RWPE1 (cell line): ENCODE results near the gene SEPTIN8.

Source experiments
- CTCF ChIA-PET: fragments of 350-600 bp; sonication (Branson Sonifier 250); formaldehyde crosslinking; extraction: SDS; loops from one replicate; lab custom pipeline; 2021; lab: Yijun Ruan, JAX
- POLR2A ChIA-PET: fragments of 400-600 bp; formaldehyde crosslinking; extraction: SDS; loops from one replicate; lab custom pipeline; 2020; ENCODE audit warnings: antibody characterized with exemption; ENCODE audit not compliant: low non-redundant PET; lab: Yijun Ruan, JAX
- DNase-seq: peaks from one replicate; pipeline ENCODE4 v3.0.0; 2012; ENCODE audit warnings: low spot score
- H3K27ac ChIP-seq: fragments of 450-650 bp; 2 replicates; pipeline ENCODE4 v1.5.1; 2017
- TF ChIP-seq, protein P1 (sequence below): fragments of 450-650 bp; conservative IDR thresholded peaks from 2 replicates; pipeline ENCODE4 v1.5.1; 2017; ENCODE audit warnings: low read depth, mild to moderate bottlenecking

The SEPTIN8 gene

DNA sequence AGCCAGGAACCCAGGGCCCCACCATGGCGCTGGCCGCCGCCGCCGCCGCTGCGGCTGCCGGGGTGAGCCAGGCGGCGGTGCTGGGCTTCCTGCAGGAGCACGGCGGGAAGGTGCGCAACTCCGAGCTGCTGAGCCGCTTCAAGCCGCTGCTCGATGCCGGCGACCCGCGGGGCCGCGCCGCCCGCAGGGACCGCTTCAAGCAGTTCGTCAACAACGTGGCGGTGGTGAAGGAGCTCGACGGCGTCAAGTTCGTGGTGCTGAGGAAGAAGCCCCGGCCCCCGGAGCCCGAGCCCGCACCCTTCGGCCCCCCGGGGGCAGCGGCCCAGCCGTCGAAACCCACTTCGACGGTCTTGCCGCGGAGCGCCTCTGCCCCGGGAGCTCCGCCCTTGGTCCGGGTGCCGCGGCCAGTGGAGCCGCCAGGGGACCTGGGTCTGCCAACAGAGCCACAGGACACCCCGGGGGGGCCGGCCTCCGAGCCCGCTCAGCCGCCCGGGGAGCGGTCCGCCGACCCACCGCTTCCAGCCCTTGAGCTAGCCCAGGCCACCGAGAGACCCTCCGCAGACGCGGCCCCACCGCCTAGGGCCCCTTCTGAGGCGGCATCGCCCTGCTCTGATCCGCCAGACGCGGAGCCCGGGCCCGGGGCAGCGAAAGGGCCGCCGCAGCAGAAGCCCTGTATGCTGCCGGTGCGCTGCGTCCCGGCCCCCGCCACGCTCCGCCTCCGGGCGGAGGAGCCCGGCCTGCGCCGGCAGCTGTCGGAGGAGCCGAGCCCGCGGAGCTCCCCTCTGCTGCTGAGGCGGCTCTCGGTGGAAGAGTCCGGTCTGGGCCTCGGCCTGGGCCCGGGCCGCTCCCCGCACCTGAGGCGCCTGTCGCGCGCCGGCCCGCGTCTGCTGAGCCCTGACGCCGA is 36.8 kb upstream of the SEPTIN8 start:
- DNase-seq, result peak; percentile 58
- TF ChIP-seq, protein P1, sequence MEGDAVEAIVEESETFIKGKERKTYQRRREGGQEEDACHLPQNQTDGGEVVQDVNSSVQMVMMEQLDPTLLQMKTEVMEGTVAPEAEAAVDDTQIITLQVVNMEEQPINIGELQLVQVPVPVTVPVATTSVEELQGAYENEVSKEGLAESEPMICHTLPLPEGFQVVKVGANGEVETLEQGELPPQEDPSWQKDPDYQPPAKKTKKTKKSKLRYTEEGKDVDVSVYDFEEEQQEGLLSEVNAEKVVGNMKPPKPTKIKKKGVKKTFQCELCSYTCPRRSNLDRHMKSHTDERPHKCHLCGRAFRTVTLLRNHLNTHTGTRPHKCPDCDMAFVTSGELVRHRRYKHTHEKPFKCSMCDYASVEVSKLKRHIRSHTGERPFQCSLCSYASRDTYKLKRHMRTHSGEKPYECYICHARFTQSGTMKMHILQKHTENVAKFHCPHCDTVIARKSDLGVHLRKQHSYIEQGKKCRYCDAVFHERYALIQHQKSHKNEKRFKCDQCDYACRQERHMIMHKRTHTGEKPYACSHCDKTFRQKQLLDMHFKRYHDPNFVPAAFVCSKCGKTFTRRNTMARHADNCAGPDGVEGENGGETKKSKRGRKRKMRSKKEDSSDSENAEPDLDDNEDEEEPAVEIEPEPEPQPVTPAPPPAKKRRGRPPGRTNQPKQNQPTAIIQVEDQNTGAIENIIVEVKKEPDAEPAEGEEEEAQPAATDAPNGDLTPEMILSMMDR, result no peak
- no peak overlapping the region for H3K27ac ChIP-seq
- POLR2A ChIA-PET, result no interaction called here
- CTCF ChIA-PET, result interaction anchor here (0.5 to 1.4 kb wide), 8 partner anchors 12 to 428 kb away, joined by 3 to 5 read pairs (median 3); partner anchors contain the start of gene SHROOM1

DNA sequence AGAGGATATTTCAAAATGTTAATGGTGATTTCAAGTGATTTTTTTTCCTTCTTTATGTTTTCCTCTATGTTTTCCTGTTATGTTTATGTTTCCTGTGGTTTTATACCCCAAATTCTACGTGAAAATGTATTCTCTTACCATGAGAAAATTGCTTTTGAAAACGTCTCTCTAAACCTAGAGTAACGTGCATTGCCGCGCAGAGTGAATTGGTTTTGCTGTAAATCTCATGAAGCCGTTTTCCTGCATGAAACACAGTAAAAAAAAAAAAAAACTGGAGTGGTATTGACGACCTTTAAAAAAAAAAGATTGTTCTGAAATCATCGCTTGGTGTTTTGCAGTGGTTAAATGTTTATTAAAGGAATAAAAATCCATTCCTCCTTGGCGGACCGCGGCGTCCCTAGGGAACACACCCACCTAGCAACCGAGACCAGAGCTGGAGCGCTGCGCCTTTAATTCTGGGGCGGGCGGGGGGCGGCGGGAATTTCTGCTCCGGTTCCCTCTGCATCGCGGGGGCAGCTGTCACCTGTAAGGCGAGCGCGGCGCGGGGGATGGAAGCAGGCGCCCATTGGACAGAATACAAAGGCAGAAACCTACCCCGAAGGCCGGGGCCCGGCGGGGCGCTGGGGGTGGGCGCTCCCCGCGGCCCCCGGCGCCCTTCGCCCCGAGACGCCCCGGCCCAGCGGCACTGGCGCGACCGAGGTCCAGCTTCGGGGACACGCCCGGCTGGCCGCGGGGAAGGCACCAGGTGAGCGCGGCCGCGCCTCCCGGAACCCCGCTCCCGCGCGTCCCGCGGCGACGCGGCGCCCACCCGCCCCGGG is 36.0 kb upstream of the SEPTIN8 start, which contains the start of gene SOWAHA:
SOWAHA (plus strand) TSS at position 522 of the 818 bp plus-strand sequence. CDS start 320 bp downstream, outside the sequence.
- peak; percentile 44 for DNase-seq
- ChIA-PET POLR2A (no interaction called here), CTCF (interaction anchor here (0.5 to 1.4 kb wide), 3 partner anchors 32 to 78 kb away, joined by 3 to 5 read pairs (median 3); no protein-coding TSS in a partner anchor)
- no peak within 1 kb of the TSS for H3K27ac ChIP-seq
- TF ChIP-seq, protein P1, result no peak

DNA sequence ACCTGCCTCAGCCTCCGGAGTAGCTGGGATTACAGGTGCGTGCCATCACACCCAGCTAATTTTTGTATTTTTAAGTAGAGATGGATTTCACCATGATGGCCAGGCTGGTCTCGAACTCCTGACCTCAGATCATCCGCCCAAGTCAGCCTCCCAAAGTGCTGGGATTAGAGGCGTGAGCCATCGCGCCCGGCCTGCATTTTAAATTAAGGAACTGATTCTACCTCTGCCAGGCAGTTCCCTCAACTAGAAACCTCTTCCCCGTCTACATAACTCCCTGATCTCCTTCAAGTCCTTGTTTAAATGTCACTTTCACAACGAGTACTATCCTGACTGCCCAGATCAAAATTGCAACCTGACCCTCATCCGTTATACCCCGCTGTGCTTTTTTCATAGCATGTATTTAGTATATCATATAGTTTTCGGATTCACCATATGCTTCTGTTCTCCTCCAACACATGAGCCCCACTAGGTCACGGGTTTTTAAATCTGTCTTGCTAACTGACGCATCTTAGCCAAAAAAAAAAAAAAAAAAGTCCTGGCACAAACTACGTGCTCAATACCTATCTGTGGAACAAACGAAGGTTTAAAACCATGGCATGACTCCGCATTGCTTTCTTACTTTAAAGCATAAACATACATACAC is 35.2 kb upstream of the SEPTIN8 start:
- ChIA-PET CTCF (interaction anchor here (0.6 to 0.8 kb wide), 4 partner anchors 10 to 505 kb away, joined by 3 to 4 read pairs (median 4); no protein-coding TSS in a partner anchor), POLR2A (interaction anchor here (0.5 kb wide), 1 partner anchor 58 kb away, joined by 3 read pairs; no protein-coding TSS in a partner anchor)
- TF ChIP-seq, protein P1, result no peak
- H3K27ac ChIP-seq, result no peak overlapping the region
- no peak for DNase-seq

DNA sequence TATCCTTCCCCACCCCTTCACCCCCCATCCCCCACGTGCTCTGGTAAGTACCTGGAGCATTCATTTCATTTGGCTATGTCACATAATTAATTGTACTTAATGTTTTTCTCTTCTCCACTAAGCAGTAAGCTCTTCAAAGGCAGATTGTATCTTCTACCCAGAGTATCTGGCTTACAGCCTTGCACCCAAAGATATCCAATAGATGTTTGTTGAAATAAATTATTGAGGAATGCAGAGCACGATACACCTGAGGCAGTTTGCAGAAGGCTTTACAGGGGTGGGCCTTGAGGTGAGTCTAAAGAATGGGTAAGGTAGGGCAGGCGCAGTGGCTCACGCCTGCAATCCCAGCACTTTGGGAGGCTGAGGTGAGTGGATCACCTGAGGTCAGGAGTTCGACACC is 33.6 kb upstream of the SEPTIN8 start:
- TF ChIP-seq, protein P1, result no peak
- H3K27ac ChIP-seq, result no peak overlapping the region
- no peak for DNase-seq
- ChIA-PET CTCF (interaction anchor here (2.2 kb wide), 1 partner anchor 9 kb away, joined by 8 read pairs; no protein-coding TSS in a partner anchor), POLR2A (no interaction called here)

DNA sequence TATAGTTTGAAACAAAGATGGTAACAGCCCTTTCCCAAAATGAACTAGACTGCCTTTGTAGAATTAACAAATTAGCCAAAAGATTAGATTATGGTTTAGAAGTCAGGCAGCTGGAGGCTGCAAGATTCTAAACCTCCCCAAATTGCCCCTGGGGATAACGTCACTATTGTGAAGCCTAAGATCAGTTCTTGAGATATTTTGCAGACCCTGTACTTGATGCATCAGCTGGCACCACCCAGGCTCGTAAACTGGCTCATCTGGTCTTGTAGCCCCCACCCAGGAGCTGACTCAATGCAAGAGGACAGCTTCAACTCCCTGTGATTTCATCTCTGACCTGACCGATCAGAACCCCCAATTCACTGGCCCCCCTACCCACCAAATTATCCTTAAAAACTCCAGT is 31.8 kb upstream of the SEPTIN8 start:
- H3K27ac ChIP-seq, result no peak overlapping the region
- no peak for DNase-seq
- CTCF ChIA-PET, result interaction anchor here (0.5 to 2.2 kb wide), 2 partner anchors 11 to 31 kb away, joined by 3 to 8 read pairs; no protein-coding TSS in a partner anchor
- POLR2A ChIA-PET, result no interaction called here
- TF ChIP-seq, protein P1, result no peak
